Osteocyte (in vitro differentiated cells): ENCODE results near the gene TOGARAM2. TPM values are rescaled to one million over a fixed set of nuclear protein-coding genes. Genes with fewer than 3 reads are reported as not detected.

Experiments
- DNase-seq: peaks from one replicate; pipeline ENCODE4 v3.0.0; 2021; ENCODE audit warnings: mixed read lengths; ENCODE audit not compliant: unreplicated experiment; ENCODE audit errors: extremely low spot score
- H3K27ac Mint-ChIP-seq: one replicate; pipeline ENCODE4 v1.8.0; 2021; ENCODE audit warnings: mild to moderate bottlenecking, mixed read lengths; ENCODE audit not compliant: unreplicated experiment
- H3K27me3 Mint-ChIP-seq: one replicate; pipeline ENCODE4 v1.8.0; 2021; ENCODE audit warnings: mixed read lengths; ENCODE audit not compliant: unreplicated experiment
- H3K36me3 Mint-ChIP-seq: one replicate; pipeline ENCODE4 v1.8.0; 2021; ENCODE audit warnings: mixed read lengths; ENCODE audit not compliant: unreplicated experiment
- H3K4me1 Mint-ChIP-seq: one replicate; pipeline ENCODE4 v1.8.0; 2021; ENCODE audit warnings: mixed read lengths; ENCODE audit not compliant: unreplicated experiment
- H3K4me3 Mint-ChIP-seq: one replicate; pipeline ENCODE4 v1.8.0; 2021; ENCODE audit warnings: mild to moderate bottlenecking, moderate library complexity, mixed read lengths; ENCODE audit not compliant: unreplicated experiment
- H3K9me3 Mint-ChIP-seq: one replicate; pipeline ENCODE4 v1.8.0; 2021; ENCODE audit warnings: mixed read lengths; ENCODE audit not compliant: unreplicated experiment
- CTCF ChIP-seq: fragments of 200-600 bp; sonication (generic); IDR thresholded peaks from 2 replicates; pipeline ENCODE4 v1.5.0; 2021; ENCODE audit warnings: antibody characterized with exemption, mild to moderate bottlenecking, moderate library complexity
- long read RNA-seq: library from polyadenylated mRNA; unstranded; transcript quantifications from one replicate; pipeline ENCODE4 v2.0.0, GENCODE V29; 2021
- total RNA-seq: library from RNA; stranded (reverse); gene quantifications from 2 replicates; pipeline ENCODE4 v1.2.1, GENCODE V29; 2021

Gene TOGARAM2
- total RNA-seq: not detected in 2 replicates
- long read RNA-seq: 0 reads

- no peak for TF ChIP-seq CTCF
- DNase-seq: no peak
- H3K27me3 Mint-ChIP-seq: no peaks in the 10 kb centered on the region
- no peak within 1 kb of the TSS for H3K27ac Mint-ChIP-seq
- no peaks in the 10 kb centered on the region for H3K36me3 Mint-ChIP-seq
- no peaks in the 10 kb centered on the region for H3K4me1 Mint-ChIP-seq
- no peaks in the 10 kb centered on the region for H3K9me3 Mint-ChIP-seq
- no peak within 1 kb of the TSS for H3K4me3 Mint-ChIP-seq
These were observed at the start of gene TOGARAM2 for GRCh38 chr2:28981016-28981441. Gene TOGARAM2, plus strand, starts transcription at chr2:28981298. Its CDS starts 13,537 bp downstream, at chr2:28994835.

DNA sequence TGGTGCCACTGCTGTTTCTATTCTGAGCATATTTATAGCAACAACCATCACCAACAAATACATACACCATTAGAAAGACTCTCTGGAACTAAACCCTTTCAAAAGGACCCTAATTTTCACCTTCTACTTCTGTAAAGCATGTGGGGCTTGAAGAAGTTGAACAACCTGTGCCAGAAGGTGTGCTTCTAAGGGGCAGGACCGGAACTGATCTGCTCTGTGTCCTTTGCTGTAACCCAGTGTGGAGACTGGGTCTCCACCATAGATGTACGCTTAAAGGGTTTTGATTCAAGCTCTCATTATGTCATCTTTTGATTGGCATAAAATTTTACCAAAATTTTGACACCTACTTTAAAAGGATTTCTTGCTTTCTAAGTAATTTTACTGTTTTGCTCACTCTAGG, 46.3 kb upstream of the TOGARAM2 start:
- DNase-seq: no peak
- H3K27ac Mint-ChIP-seq: no peak overlapping the region
- H3K4me1 Mint-ChIP-seq: no peaks in the 10 kb centered on the region
- TF ChIP-seq CTCF: no peak
- no peaks in the 10 kb centered on the region for H3K9me3 Mint-ChIP-seq
- no peaks in the 10 kb centered on the region for H3K27me3 Mint-ChIP-seq
- H3K36me3 Mint-ChIP-seq: peaks cover 44% of the 10 kb centered on the region
- no peak overlapping the region for H3K4me3 Mint-ChIP-seq

DNA sequence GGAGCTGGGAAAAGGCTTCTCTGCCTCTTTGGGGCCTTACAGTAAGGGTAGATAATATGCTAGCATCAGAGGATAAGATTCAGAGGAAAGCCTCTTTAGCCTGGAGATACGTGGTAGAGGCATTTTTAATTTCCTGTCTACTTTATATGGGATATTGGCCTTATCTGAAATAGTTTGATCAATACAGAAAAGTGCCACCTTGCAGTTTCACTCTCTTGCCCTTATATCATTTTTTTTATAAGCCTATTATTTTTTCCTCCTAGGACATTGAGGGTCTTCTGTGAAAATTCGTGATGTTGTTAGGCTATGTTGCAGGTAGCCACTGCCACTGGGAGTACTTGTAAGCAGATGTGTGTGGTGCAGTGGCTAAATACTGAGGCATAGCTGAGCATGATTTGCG, 40.1 kb upstream of the TOGARAM2 start:
- H3K27me3 Mint-ChIP-seq: no peaks in the 10 kb centered on the region
- H3K36me3 Mint-ChIP-seq: peaks cover 59% of the 10 kb centered on the region
- no peak for TF ChIP-seq CTCF
- no peaks in the 10 kb centered on the region for H3K9me3 Mint-ChIP-seq
- no peak overlapping the region for H3K4me3 Mint-ChIP-seq
- no peak overlapping the region for H3K27ac Mint-ChIP-seq
- DNase-seq: no peak
- no peaks in the 10 kb centered on the region for H3K4me1 Mint-ChIP-seq

DNA sequence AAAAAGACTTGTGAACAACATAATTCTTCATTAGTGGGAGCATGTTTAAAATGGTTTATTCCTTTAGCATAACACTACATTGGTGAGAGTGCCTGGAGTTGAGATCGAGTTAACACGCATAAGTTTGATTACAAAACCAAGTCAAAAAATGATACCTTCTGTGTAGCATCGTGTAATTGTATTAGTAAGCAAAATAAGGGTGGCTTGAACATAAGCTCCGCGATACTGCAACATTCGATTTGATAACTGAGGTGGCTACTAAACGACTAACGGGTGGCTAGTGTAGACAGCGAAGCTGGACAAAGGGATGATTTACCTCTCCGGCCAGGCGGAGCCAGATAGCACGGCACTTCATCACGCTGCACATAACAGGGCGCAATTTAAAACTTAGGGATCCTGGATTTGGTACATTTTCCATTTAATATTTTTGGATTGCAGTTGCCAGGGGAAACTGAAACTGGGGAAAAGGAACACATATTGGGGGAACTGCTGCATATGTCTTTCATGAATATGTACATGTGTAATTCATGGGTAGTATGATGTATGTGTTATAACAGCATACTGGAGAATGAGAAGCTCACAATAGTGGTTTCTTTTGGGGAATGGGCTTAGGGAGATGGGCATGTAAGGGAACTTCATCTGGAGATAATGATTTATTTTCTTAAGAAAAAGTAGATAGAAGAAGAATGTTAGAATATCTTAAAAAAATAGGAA, 36.4 kb upstream of the TOGARAM2 start:
- no peak overlapping the region for H3K4me3 Mint-ChIP-seq
- no peaks in the 10 kb centered on the region for H3K27me3 Mint-ChIP-seq
- H3K36me3 Mint-ChIP-seq: peaks cover 55% of the 10 kb centered on the region
- no peaks in the 10 kb centered on the region for H3K9me3 Mint-ChIP-seq
- no peak for TF ChIP-seq CTCF
- no peak overlapping the region for H3K27ac Mint-ChIP-seq
- no peaks in the 10 kb centered on the region for H3K4me1 Mint-ChIP-seq
- DNase-seq: no peak

DNA sequence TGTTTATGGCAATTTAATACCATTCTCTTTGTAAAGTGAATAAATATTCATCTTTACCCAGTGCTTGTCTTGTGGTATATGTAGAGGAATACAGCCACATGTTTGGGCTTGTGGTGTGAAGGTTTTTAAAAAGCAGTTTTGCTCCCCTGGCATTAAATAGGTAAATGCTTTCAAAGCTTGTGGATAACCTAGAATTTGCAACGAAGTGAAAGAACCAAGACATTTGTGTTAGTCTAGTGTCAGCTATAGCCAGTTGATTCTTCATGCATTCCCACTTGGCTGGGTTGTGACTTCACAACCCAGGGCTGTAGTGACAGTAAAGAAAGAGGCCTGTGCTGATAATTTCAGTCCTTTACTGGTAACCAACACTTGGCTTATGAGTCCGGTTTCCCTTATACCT, 32.9 kb upstream of the TOGARAM2 start:
- Mint-ChIP-seq H3K27ac (no peak overlapping the region), H3K27me3 (no peaks in the 10 kb centered on the region), H3K4me1 (no peaks in the 10 kb centered on the region), H3K4me3 (no peak overlapping the region), H3K9me3 (no peaks in the 10 kb centered on the region), H3K36me3 (peaks cover 37% of the 10 kb centered on the region)
- TF ChIP-seq CTCF: no peak
- no peak for DNase-seq
